ENCODE measurements around the gene ATE1. TPM values are rescaled to one million over a fixed set of nuclear protein-coding genes. Genes with fewer than 3 reads are reported as not detected.
A peak's percentile ranks its signal among the peaks of the same experiment; 100 is the strongest.

The ATE1 gene
- total and polyA plus RNA-seq, 2 experiments from 2014 or later: 16.9 to 48.9 TPM

DNA sequence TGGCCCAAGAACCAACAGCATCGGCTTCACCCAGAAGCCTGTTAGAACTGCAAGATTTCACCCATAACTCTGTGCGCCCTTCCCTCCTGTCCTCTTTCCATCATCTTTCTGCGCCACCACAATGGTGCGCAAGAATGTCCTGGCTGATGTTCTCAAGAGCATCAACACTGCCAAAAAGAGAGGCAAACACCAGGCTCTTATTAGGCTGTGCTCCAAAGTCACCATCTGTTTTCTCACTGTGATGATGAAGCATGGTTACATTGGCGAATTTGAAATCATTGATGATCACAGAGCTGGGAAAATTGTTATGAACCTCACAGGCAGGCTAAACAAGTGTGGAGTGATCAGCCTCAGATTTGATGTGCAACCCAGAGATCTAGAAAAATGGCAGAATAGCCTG is 214.3 kb downstream of the ATE1 start:
- H3K27ac ChIP-seq: no peak overlapping the region
- DNase-seq (ENCODE audit: low spot score): no peak
- H3K36me3 ChIP-seq (replicated peaks; ENCODE audit: insufficient read depth, low read depth): no peaks in the 10 kb centered on the region
- no peaks in the 10 kb centered on the region for H3K9me3 ChIP-seq (ENCODE audit: low read depth)
- no peak overlapping the region for H3K4me3 ChIP-seq
- H3K27me3 ChIP-seq: no peaks in the 10 kb centered on the region
- no peak overlapping the region for H2AFZ ChIP-seq
- H3K4me1 ChIP-seq (ENCODE audit: insufficient read depth): no peaks in the 10 kb centered on the region
- no peaks in the 10 kb centered on the region for H3K9me2 ChIP-seq (replicated peaks; ENCODE audit: insufficient read depth)
- WGBS (ENCODE audit: low lambda C conversion rate, missing lambda C conversion rate): 98% methylated on average over 5 of the region's 5 CpGs
- no peak for TF ChIP-seq EZH2 (IDR thresholded peaks at IDR 0.05; ENCODE audit: borderline replicate concordance)
- TF ChIP-seq, protein P1, sequence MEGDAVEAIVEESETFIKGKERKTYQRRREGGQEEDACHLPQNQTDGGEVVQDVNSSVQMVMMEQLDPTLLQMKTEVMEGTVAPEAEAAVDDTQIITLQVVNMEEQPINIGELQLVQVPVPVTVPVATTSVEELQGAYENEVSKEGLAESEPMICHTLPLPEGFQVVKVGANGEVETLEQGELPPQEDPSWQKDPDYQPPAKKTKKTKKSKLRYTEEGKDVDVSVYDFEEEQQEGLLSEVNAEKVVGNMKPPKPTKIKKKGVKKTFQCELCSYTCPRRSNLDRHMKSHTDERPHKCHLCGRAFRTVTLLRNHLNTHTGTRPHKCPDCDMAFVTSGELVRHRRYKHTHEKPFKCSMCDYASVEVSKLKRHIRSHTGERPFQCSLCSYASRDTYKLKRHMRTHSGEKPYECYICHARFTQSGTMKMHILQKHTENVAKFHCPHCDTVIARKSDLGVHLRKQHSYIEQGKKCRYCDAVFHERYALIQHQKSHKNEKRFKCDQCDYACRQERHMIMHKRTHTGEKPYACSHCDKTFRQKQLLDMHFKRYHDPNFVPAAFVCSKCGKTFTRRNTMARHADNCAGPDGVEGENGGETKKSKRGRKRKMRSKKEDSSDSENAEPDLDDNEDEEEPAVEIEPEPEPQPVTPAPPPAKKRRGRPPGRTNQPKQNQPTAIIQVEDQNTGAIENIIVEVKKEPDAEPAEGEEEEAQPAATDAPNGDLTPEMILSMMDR (IDR thresholded peaks at IDR 0.05; ENCODE audit: poor library complexity): no peak
- TF ChIP-seq EZH2phosphoT487 (IDR thresholded peaks at IDR 0.05; ENCODE audit: low read depth, severe bottlenecking, unreplicated experiment): no peak
- no peaks in the 10 kb centered on the region for H4K20me1 ChIP-seq (ENCODE audit: insufficient read depth, poor library complexity, severe bottlenecking)
- no peak overlapping the region for H3K4me2 ChIP-seq
- H3K79me2 ChIP-seq: no peaks in the 10 kb centered on the region

DNA sequence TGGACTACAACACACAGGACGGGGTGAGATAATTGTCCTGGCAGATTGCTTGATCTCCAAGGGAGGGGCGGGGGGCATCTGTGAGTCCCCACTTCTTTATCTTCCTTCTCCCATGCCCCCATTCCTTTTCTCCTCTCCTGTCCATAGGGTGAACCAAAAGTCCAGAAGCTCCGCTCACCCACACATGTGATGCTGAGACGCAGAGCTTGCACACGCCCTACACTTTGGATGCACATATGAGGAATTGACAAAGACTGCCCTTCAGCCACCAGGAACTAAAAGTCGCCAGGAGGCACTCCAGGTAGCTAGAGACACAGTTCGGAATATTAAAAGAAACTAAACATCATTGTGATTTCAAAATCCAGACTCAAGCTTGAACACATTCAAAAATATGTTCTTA is 216.9 kb downstream of the ATE1 start:
- TF ChIP-seq, protein P1 (IDR thresholded peaks at IDR 0.05; ENCODE audit: poor library complexity): no peak
- TF ChIP-seq EZH2 (IDR thresholded peaks at IDR 0.05; ENCODE audit: borderline replicate concordance) (no peak), EZH2phosphoT487 (IDR thresholded peaks at IDR 0.05; ENCODE audit: low read depth, severe bottlenecking, unreplicated experiment) (no peak)

DNA sequence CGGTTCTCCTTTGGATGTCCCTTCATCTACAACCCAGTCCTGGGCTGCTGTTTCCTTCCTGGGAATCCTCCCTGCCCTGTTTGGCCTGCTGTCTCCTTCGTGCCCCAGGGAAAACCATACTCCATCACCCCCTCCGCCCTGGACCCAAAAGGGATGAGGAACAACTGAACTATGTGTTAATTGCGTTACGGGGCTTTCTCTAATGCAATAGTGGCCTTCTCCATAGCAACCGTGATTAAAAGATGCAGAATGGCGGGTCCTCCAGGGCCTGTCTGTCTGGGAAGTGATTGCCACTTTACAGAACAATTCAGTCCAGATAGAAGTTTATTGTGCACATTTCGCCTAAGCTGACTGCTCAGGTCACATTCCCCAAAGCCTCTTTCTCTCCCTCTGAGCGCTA is 217.6 kb downstream of the ATE1 start:
- Histone ChIP-seq H3K9me3 (ENCODE audit: low read depth) (no peaks in the 10 kb centered on the region), H3K9me2 (replicated peaks; ENCODE audit: insufficient read depth) (no peaks in the 10 kb centered on the region), H3K27me3 (no peaks in the 10 kb centered on the region), H4K20me1 (ENCODE audit: insufficient read depth, poor library complexity, severe bottlenecking) (no peaks in the 10 kb centered on the region), H3K4me2 (peak overlapping the region; percentile 31), H3K27ac (no peak overlapping the region), H3K36me3 (replicated peaks; ENCODE audit: insufficient read depth, low read depth) (no peaks in the 10 kb centered on the region), H3K4me3 (no peak overlapping the region), H3K79me2 (no peaks in the 10 kb centered on the region), H3K4me1 (ENCODE audit: insufficient read depth) (no peaks in the 10 kb centered on the region), H2AFZ (no peak overlapping the region)
- no peak for DNase-seq (ENCODE audit: low spot score)
- 51% methylated on average over 9 of the region's 9 CpGs for WGBS (ENCODE audit: low lambda C conversion rate, missing lambda C conversion rate)
- TF ChIP-seq, protein P1 (IDR thresholded peaks at IDR 0.05; ENCODE audit: poor library complexity): no peak
- TF ChIP-seq EZH2 (IDR thresholded peaks at IDR 0.05; ENCODE audit: borderline replicate concordance): no peak
- TF ChIP-seq EZH2phosphoT487 (IDR thresholded peaks at IDR 0.05; ENCODE audit: low read depth, severe bottlenecking, unreplicated experiment): no peak

More for the DNA sequence above, 216.9 kb downstream of the ATE1 start:
- no peak for DNase-seq (ENCODE audit: low spot score)
- no peak overlapping the region for H2AFZ ChIP-seq
- H3K27ac ChIP-seq: no peak overlapping the region
- no peaks in the 10 kb centered on the region for H3K4me1 ChIP-seq (ENCODE audit: insufficient read depth)
- no peaks in the 10 kb centered on the region for H3K9me2 ChIP-seq (replicated peaks; ENCODE audit: insufficient read depth)
- H4K20me1 ChIP-seq (ENCODE audit: insufficient read depth, poor library complexity, severe bottlenecking): no peaks in the 10 kb centered on the region
- no peak overlapping the region for H3K4me2 ChIP-seq
- H3K27me3 ChIP-seq: no peaks in the 10 kb centered on the region
- no peaks in the 10 kb centered on the region for H3K79me2 ChIP-seq
- 81% methylated on average over 7 of the region's 7 CpGs for WGBS (ENCODE audit: low lambda C conversion rate, missing lambda C conversion rate)
- H3K9me3 ChIP-seq (ENCODE audit: low read depth): no peaks in the 10 kb centered on the region
- no peak overlapping the region for H3K4me3 ChIP-seq
- H3K36me3 ChIP-seq (replicated peaks; ENCODE audit: insufficient read depth, low read depth): no peaks in the 10 kb centered on the region

DNA sequence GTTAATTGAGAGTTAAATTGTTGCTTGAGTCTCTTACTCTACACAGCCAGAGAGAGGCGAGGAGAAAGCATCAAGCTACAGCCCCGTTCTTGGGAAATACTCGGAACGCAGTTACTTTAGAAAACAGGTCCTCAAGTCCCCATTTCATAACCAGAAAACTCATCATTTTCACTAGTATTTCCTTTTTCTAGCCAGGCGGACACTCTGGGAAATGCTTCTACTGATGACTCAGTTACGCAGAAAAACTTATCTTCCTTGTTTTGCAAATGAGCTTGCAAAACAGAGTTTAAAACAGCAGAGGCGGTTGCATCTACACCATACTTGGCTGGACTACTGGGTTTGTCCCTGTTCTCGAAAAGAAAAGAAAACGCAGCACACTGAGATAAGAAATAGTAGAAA is 218.2 kb downstream of the ATE1 start:
- H4K20me1 ChIP-seq (ENCODE audit: insufficient read depth, poor library complexity, severe bottlenecking): no peaks in the 10 kb centered on the region
- H3K4me1 ChIP-seq (ENCODE audit: insufficient read depth): no peaks in the 10 kb centered on the region
- WGBS (ENCODE audit: low lambda C conversion rate, missing lambda C conversion rate): 75% methylated on average over 9 of the region's 9 CpGs
- H3K9me3 ChIP-seq (ENCODE audit: low read depth): no peaks in the 10 kb centered on the region
- H3K27me3 ChIP-seq: no peaks in the 10 kb centered on the region
- TF ChIP-seq, protein P1 (IDR thresholded peaks at IDR 0.05; ENCODE audit: poor library complexity): no peak
- TF ChIP-seq EZH2 (IDR thresholded peaks at IDR 0.05; ENCODE audit: borderline replicate concordance) (no peak), EZH2phosphoT487 (IDR thresholded peaks at IDR 0.05; ENCODE audit: low read depth, severe bottlenecking, unreplicated experiment) (no peak)
- H2AFZ ChIP-seq: no peak overlapping the region
- no peak overlapping the region for H3K27ac ChIP-seq
- H3K4me3 ChIP-seq: no peak overlapping the region
- no peaks in the 10 kb centered on the region for H3K79me2 ChIP-seq
- H3K4me2 ChIP-seq: peak overlapping the region; percentile 31
- DNase-seq (ENCODE audit: low spot score): peak; percentile 34
- H3K9me2 ChIP-seq (replicated peaks; ENCODE audit: insufficient read depth): no peaks in the 10 kb centered on the region
- H3K36me3 ChIP-seq (replicated peaks; ENCODE audit: insufficient read depth, low read depth): no peaks in the 10 kb centered on the region

Data from hepatocyte (in vitro differentiated cells).